ENCODE results near the gene RAPGEF5.

RAPGEF5 gene

DNA sequence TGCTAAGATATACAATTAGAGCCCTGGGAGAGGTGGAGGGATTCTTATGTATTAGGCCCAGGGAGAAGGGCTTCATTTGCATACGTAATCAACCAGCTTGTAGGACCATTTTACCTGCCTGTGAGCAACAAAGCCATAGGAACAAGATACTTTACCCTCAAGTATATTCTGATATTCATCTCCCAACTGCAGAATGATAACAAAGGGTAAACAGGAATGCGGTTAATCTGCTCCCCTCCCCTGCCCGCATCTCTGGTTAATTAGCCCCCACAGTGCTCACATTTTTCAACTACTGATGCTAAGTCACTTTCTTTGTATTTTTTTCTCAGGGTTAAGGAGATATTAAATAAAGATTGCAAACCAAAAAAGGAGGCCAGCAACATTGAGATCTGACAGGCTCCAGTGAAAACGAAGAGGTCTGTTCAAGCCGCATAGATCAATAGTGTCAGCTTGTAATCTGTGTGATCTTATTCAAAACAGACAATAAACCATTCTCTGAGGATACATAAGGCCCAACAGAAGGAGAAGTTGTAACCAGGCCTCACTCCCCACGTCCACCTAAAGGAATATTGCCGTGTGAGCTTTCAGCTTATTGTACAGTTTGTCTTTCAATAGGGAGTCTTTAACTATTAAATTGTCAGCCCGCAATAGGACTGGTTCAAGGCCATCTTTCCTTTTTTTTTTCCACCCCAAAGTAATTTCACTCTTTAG is 203.4 kb downstream of the RAPGEF5 start:
- DNase-seq (ENCODE audit: insufficient read length, low spot score), result no peak
- TF ChIP-seq, protein P1, sequence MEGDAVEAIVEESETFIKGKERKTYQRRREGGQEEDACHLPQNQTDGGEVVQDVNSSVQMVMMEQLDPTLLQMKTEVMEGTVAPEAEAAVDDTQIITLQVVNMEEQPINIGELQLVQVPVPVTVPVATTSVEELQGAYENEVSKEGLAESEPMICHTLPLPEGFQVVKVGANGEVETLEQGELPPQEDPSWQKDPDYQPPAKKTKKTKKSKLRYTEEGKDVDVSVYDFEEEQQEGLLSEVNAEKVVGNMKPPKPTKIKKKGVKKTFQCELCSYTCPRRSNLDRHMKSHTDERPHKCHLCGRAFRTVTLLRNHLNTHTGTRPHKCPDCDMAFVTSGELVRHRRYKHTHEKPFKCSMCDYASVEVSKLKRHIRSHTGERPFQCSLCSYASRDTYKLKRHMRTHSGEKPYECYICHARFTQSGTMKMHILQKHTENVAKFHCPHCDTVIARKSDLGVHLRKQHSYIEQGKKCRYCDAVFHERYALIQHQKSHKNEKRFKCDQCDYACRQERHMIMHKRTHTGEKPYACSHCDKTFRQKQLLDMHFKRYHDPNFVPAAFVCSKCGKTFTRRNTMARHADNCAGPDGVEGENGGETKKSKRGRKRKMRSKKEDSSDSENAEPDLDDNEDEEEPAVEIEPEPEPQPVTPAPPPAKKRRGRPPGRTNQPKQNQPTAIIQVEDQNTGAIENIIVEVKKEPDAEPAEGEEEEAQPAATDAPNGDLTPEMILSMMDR (IDR thresholded peaks at IDR 0.05; ENCODE audit: insufficient read depth, missing control alignments), result no peak
- FAIRE-seq, result peak; percentile 67

DNA sequence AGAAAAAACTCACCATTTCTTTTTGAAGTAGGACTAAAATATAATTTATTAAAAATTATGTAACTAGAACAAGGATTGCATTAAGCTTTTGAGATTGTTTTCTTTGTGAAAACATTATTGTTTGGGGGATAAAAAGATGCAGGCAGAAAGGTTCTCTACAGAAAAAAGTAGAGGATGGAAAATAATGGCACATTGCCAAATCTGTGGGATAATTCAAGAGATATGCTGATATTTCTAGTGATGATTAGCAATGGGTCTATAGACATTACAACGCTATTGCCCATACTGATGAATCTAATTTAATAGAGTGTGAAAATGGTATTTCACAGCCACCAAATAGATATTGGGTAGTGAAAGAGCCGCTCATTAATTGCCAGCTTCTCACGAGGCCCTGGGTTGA is 204.3 kb downstream of the RAPGEF5 start:
- TF ChIP-seq, protein P1 (IDR thresholded peaks at IDR 0.05; ENCODE audit: insufficient read depth, missing control alignments), result no peak
- FAIRE-seq (no peak), DNase-seq (ENCODE audit: insufficient read length, low spot score) (no peak)

DNA sequence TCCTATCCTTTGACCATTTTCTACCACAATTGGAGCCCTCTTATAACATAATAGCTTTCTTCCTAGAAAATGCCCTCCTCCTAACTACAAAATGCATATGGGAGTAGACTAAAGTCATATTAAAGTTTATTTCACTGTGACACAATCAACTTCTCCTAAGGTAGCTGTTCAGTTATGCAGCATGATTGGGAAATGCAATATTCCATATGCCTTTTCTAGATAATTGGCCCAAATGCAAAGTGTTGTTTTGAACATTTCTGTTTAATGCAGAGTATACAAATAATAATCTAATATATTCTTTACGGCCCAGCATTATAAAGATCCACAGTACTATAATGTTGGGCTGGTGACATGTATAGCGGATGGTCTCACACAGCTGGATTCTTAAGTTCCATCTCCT is 205.1 kb downstream of the RAPGEF5 start:
- DNase-seq (ENCODE audit: insufficient read length, low spot score) (no peak), FAIRE-seq (no peak)
- TF ChIP-seq, protein P1 (IDR thresholded peaks at IDR 0.05; ENCODE audit: insufficient read depth, missing control alignments), result no peak

DNA sequence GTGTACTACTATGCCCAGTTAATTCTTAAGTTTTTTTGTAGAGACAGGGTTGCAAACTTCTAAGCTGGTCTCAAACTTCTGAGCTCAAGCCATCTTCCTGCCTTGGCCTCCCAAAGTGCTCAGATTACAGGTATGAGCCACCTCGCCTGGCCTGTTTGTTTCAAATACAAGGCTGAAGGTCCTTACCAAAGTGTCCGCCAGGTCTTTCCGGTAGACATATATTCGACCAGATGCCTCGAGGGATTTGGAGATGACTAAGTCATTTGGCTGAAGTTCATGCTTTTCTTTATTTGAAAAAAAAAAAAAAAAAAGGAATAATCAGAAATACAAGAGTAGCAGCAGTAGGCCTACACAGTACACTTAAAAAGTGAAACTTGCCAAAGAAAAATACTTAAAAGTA is 206.7 kb downstream of the RAPGEF5 start:
- DNase-seq (ENCODE audit: insufficient read length, low spot score) (no peak), FAIRE-seq (no peak)
- TF ChIP-seq, protein P1 (IDR thresholded peaks at IDR 0.05; ENCODE audit: insufficient read depth, missing control alignments), result no peak

DNA sequence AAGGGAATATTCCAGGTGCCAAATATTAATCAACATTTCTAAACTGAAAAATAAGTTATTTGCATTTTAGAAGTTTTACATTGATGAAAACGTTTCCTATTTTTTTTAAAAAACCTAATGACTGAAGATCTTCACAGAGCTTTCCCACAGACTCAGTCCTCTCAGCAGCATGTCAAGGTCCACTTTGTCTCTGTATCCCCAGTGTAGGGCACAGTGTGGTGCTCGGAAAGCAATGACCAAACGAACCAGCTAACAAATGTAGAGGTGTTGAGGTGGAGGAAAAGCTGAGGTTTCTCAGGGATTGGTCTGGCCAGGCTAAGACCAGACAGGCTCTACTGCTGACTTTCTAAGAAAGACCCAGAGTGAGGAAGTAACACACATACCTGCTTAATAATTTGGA is 209.1 kb downstream of the RAPGEF5 start:
- TF ChIP-seq, protein P1 (IDR thresholded peaks at IDR 0.05; ENCODE audit: insufficient read depth, missing control alignments), result no peak
- DNase-seq (ENCODE audit: insufficient read length, low spot score) (no peak), FAIRE-seq (peak; percentile 58)

DNA sequence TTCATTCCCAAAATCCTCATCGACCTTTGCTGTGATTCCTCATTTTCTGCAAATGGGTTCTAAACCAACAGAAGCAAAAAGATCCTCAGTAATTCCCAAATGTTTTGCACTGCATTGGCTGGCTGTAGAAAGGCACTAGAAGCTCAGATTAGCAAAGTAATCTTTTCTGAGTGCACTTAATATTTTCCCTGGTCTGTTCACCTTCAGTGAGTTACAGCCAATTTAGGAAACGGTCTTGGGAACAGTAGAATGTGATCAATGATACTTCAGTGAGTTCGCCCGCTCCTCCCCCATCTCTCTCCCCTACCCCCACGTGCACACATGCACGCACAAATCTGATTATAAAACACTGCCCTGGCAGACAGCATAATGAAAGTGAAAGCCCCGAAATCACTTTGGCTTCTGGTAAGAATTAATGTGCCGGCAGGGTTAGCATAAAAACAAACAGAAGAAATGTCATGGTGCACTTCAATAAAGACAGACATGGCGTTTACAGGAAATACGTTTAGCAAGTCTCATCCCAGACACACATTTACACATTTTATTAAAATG is 209.9 kb downstream of the RAPGEF5 start:
- FAIRE-seq, result peak; percentile 83
- TF ChIP-seq, protein P1 (IDR thresholded peaks at IDR 0.05; ENCODE audit: insufficient read depth, missing control alignments), result no peak
- DNase-seq (ENCODE audit: insufficient read length, low spot score), result no peak

DNA sequence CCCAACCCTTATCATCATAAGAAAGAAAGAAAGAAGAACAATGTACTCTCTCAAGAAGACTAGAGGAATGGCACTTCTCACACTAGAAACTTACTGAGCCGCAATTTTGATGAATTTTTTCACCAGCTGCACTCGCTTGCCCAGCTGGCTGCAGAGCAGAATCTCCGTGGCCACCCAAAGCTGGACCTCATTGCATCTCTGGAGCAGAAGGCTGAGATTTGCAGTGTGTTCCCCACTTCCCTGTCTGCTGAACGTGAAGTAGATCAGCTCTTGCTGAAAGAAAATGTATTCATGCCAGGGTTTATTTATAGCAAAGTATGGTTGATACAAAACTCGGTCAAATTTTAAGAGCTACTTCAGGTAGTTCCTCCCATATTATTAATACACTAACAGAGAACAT is 212.0 kb downstream of the RAPGEF5 start:
- TF ChIP-seq, protein P1 (IDR thresholded peaks at IDR 0.05; ENCODE audit: insufficient read depth, missing control alignments), result no peak
- FAIRE-seq (no peak), DNase-seq (ENCODE audit: insufficient read length, low spot score) (no peak)

Measured in D721Med (cell line).